GM12865 (cell line): ENCODE results near the gene BACH1.

Source experiments
- DNase-seq: peaks from one replicate; pipeline ENCODE4 v3.0.0; 2010; ENCODE audit warnings: low read depth
- H3K4me3 ChIP-seq: 2 replicates; pipeline ENCODE4 v1.5.1; 2011; ENCODE audit warnings: mild to moderate bottlenecking, low read depth, low read length, control low read depth
- CTCF ChIP-seq: IDR thresholded peaks from 2 replicates; pipeline ENCODE4 v1.5.1; 2011; ENCODE audit warnings: low read length, control low read depth, low read depth, inconsistent platforms; ENCODE audit not compliant: insufficient read depth; ENCODE audit errors: missing control alignments

BACH1 gene

GRCh38 chr21:29342363-29342957, 43.7 kb downstream of the BACH1 start:
- no peak for TF ChIP-seq CTCF
- DNase-seq = peak; percentile 79
- peak overlapping the region; percentile 25 for H3K4me3 ChIP-seq

DNA sequence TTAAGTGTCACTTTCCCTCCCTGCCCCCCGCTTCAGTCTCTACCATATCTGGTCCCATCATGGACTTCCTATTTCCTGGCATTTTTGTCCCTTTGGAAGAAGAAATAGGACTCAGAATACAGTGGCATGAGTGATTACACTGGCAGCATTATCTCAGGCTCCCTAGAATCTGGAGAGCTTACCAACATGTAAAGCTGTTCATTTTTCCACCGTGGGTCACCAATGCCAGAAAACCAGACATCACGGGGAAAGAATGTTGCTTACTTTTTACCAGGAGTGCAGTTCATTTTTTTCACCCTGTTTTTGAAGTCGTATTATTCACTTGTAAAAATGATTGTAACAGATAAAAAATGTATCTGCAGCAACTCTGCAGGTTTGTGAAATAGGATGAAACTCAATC, 44.8 kb downstream of the BACH1 start:
- DNase-seq = no peak
- no peak for TF ChIP-seq CTCF
- H3K4me3 ChIP-seq = no peak overlapping the region

DNA sequence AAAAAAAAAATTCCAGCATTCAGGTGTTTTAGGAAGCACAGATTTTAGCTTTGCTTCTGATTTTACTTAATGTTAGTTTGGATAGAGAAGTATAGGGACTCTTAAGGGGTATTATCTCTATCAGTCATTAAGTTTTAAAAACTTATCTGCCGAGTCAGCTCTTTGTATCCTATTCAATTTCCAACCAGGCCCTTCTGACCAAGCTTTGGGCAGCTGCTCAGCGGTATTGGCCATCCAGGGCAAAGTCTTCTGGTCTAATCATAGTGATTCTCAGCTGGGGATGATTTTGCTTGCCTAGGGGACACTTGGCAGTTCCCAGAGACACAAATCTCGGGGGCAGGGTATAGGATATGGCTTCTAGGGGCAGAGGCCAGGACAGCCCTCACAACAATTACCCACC, 47.6 kb downstream of the BACH1 start:
- TF ChIP-seq CTCF = no peak
- DNase-seq = no peak
- no peak overlapping the region for H3K4me3 ChIP-seq

GRCh38 chr21:29346771-29347170, 48.0 kb downstream of the BACH1 start:
- H3K4me3 ChIP-seq = no peak overlapping the region
- no peak for TF ChIP-seq CTCF
- no peak for DNase-seq

DNA sequence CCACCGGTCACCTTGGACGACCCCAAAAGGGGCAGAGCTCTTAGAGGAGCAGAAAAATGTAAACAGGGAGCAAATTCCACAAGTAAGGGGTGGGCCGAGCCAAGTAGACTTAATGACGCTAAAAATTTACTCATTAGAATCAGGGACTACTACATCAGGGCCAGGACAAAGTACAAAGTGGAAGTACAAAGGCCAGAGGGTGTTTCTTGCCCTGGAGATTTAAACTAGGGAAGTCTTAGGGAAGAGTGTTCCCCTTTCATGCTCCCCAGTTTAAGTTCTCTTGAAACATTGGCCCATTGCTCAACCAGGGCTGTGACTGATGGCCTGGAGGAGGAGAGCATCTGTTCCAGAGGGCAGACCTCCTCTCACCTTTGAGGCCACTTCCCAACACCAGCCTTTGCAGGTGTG, 48.6 kb downstream of the BACH1 start:
- TF ChIP-seq CTCF = no peak
- no peak for DNase-seq
- H3K4me3 ChIP-seq = no peak overlapping the region

DNA sequence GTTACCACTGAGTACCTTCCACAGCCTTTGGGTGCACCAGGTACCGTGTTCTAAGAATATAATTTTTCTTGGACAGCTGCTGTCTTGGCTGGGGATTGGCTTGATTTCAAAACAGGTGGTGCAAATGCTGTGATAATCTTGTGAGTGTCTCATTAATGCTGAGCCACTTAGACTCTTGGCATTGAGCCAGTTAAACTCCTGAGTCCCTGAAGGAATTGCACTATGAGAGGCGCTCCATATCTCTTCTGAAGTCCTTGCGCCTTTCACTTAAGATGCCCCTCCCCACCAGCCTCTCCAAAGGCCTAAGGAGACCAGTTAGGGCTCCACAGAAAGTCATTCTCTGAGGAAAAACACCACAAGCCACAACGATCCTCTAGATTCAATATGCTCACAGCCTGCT, 51.0 kb downstream of the BACH1 start:
- DNase-seq = no peak
- TF ChIP-seq CTCF = no peak
- no peak overlapping the region for H3K4me3 ChIP-seq

DNA sequence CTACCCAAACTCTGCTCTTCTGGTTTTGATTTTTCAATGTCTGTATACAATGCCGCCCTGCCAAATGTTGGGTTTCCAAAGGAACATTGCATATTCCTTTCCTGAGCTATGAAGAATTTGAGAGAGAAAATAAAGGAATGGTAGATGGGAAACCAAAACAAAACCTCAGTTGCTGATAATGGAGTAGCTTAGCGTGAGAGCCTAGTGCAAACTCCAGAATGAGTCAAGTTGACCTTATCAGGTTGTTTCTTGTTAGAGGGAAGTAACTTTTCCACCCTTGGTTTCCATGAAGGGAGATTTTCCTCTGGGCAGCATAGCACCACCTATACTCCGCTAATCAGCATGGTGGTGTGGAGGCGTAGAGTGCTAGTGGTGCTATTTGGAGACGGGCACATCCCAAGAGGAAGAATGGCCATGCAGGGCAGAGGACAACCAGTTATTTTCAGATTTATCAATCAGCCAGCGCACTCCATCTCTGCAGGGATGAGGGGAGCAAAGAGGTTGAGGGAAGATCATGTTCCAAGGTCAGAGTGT, 51.6 kb downstream of the BACH1 start:
- no peak for TF ChIP-seq CTCF
- DNase-seq = no peak
- H3K4me3 ChIP-seq = no peak overlapping the region
